Measurements from ENCODE around the gene COL16A1.

Gene COL16A1

DNA sequence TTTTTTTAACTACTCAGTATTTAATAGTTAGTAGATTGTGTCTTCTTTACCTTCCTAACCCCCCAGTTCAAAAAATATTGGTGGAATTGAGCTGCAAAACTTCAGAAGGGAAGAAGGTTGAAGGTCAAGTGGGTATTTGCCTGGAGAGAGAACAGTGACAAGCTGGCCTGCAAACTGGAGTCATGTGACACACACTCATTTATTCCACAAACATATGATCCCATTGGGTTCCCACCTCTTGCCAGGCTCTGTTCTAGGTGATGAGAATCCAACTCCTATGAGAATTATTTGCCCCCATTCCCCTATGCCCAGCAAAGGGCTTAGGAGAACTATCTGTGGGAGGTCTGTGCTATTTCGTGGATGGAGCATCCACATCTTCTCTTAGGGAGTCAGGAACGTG, 55.6 kb downstream of the COL16A1 start:
- no peaks in the 10 kb centered on the region for H3K27me3 Mint-ChIP-seq
- H3K9me3 Mint-ChIP-seq, result no peaks in the 10 kb centered on the region
- no peak overlapping the region for H3K4me3 Mint-ChIP-seq
- H3K27ac Mint-ChIP-seq, result no peak overlapping the region
- no peaks in the 10 kb centered on the region for H3K36me3 Mint-ChIP-seq (ENCODE audit: low read depth)
- peaks cover 23% of the 10 kb centered on the region for H3K4me1 Mint-ChIP-seq (ENCODE audit: low read depth)

DNA sequence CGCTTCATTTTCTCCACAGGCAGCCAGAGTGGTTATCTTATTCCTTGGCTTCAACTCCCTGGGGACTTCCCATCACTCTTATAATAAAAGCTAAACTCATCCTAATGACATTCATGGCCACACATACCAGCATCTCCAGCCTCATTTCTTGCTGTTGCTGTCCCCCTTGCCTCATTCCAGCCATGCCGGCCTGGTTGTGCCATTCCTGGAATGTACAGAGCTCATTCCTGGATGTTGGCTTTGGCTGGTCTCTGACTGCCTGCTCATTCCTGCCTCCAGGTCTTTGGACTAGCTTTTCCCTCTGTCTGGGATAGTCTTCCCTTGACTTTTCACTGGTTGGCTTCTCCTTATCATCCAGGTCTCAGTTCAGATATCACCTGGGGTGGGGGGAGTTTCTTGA, 56.7 kb downstream of the COL16A1 start:
- Mint-ChIP-seq H3K9me3 (no peaks in the 10 kb centered on the region), H3K27ac (no peak overlapping the region), H3K4me3 (no peak overlapping the region), H3K4me1 (ENCODE audit: low read depth) (peaks cover 23% of the 10 kb centered on the region), H3K27me3 (no peaks in the 10 kb centered on the region), H3K36me3 (ENCODE audit: low read depth) (no peaks in the 10 kb centered on the region)

DNA sequence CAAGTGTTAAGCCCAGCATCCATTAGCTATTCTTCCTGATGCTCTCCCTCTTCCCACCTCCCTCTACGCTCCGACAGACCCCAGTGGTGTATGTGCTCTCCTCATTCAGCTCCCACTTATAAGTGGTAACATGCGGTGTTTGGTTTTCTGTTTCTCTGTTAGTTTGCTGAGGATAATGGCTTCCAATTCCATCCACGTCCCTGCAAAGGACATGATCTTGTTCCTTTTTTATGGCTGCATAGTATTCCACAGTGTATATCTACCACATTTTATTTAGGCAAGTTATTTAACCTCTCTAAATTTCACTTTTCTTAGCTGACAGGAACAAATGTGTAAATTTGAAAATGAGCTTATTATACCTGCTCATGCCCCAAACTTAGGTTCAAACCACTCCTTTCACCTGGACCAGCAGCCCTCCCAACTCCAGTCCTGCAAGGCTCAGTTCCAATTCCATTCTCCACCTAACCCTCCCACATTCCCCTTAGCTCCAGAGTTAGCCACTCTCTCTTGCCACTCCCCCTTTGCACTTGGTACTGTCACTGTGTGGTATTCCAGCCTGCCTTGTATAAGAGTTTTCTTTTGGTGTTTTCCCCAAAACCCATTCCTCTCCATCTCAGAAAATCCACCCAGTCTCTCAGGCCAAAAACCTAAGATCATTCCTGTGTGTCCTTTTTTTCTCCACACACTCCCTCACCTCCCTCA, 57.4 kb downstream of the COL16A1 start:
- H3K27me3 Mint-ChIP-seq, result no peaks in the 10 kb centered on the region
- H3K4me1 Mint-ChIP-seq (ENCODE audit: low read depth), result peaks cover 23% of the 10 kb centered on the region
- H3K27ac Mint-ChIP-seq, result peak overlapping the region; percentile 27
- H3K4me3 Mint-ChIP-seq, result peak overlapping the region; percentile 97
- no peaks in the 10 kb centered on the region for H3K36me3 Mint-ChIP-seq (ENCODE audit: low read depth)
- no peaks in the 10 kb centered on the region for H3K9me3 Mint-ChIP-seq

DNA sequence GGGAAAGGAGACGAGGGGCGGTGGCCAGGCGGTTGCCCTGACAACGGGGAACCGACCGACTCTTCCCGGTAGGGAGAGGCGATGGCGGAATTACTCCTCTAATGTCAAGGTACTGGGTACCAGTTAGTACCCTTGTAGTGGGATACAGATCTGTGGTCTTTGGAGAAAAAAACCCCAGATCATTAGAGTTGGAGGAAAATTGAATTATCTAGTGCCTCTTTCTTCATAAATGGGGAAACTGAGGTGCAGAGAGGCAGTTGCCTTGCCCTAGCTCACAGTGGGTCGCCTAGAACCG, 58.6 kb downstream of the COL16A1 start:
- Mint-ChIP-seq H3K27ac (peak overlapping the region; percentile 99), H3K4me3 (peak overlapping the region; percentile 97), H3K27me3 (no peaks in the 10 kb centered on the region), H3K4me1 (ENCODE audit: low read depth) (peaks cover 23% of the 10 kb centered on the region), H3K36me3 (ENCODE audit: low read depth) (no peaks in the 10 kb centered on the region), H3K9me3 (no peaks in the 10 kb centered on the region)

DNA sequence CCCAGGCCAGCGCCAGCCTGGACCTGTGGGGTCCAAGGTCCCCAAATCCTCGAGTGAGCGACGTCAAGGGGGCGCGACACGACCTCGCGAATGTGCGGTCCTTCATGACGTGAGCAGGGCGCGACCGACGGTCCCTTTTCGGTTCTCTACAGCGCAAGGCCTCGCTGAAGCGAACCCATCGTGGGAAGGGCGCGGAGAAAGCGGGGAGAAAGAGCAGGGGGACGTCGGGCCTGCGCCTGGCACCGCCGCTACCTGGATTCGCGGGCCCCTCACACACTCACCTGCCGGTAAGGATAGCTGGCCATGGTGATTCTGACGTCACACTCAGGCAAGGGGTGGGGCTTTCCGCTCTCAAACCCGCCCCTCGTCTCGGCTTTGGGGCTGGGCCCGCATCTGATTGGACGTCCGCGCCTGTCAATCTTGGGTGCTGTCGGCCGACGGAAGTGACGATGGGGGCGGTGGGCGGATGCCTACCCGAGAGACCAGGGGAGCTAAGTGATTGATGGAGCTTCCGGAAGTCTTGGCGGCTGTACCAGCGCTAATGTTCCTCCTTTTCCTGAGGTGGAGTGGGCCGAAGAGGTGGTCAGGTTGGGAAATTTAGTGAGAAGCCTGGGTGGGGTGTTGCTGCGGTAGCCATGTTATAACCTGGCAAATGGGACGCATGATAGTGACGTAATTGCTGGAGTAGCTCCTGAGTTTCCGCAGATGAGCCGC, 59.1 kb downstream of the COL16A1 start, which contains the start of gene PEF1:
Gene PEF1 (minus strand): TSS at position 317 of the 714 bp plus-strand sequence. CDS start 12 bp downstream, at position 305.
- Mint-ChIP-seq H3K9me3 (no peaks in the 10 kb centered on the region), H3K27ac (peak within 1 kb of the TSS; percentile 99), H3K27me3 (no peaks in the 10 kb centered on the region), H3K36me3 (ENCODE audit: low read depth) (no peaks in the 10 kb centered on the region), H3K4me1 (ENCODE audit: low read depth) (peaks cover 23% of the 10 kb centered on the region), H3K4me3 (peak within 1 kb of the TSS; percentile 97)

DNA sequence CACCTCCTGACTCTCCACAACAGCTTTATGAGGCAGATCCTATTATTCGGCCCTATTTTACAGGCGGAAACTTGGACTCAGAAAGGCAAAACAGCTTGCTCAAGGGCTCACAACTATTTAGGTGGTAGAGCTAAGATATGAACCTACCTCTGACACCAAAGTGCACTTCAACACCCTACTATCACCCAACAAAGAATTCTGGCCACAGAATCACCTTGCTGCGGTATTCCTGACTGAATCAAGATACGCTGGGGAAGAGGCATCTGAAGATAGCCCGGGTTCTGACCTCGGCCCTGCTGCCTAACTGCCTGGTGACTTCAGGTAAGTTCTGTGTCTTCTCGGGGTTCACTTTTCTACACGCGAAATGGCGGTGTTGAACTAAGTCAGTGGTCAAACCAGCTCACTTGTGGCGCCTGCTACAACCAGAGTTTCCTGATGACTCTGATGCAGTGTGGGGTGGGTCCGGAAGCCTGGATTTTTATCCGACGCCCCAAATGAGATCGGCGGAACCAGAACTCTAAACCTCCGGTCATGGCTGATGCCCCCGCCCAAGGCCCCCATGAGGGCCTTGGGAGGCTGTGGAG, 59.7 kb downstream of the COL16A1 start:
- Mint-ChIP-seq H3K27ac (peak overlapping the region; percentile 99), H3K36me3 (ENCODE audit: low read depth) (no peaks in the 10 kb centered on the region), H3K27me3 (no peaks in the 10 kb centered on the region), H3K4me1 (ENCODE audit: low read depth) (peaks cover 23% of the 10 kb centered on the region), H3K9me3 (no peaks in the 10 kb centered on the region), H3K4me3 (peak overlapping the region; percentile 97)

DNA sequence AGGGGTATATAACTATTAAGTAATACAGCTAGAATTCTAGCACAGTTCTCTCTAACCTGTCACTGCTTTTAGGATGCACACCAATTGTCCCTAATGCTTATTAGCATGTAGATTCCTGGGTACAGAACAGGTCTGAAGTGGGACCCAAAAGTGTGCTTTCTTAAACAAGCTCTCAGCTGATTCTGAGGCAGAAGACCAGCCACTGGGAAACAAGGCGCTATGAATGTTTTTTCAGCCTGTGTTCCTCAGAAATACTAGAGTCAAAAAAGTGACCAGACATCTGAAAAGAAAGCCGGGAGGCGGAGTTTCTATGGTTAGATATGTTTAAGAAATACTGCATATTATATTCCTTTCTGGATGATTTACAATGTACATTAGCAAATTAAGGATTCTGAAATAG, 60.9 kb downstream of the COL16A1 start:
- Mint-ChIP-seq H3K4me3 (no peak overlapping the region), H3K27ac (no peak overlapping the region), H3K27me3 (no peaks in the 10 kb centered on the region), H3K4me1 (ENCODE audit: low read depth) (peaks cover 32% of the 10 kb centered on the region), H3K9me3 (no peaks in the 10 kb centered on the region), H3K36me3 (ENCODE audit: low read depth) (no peaks in the 10 kb centered on the region)

DNA sequence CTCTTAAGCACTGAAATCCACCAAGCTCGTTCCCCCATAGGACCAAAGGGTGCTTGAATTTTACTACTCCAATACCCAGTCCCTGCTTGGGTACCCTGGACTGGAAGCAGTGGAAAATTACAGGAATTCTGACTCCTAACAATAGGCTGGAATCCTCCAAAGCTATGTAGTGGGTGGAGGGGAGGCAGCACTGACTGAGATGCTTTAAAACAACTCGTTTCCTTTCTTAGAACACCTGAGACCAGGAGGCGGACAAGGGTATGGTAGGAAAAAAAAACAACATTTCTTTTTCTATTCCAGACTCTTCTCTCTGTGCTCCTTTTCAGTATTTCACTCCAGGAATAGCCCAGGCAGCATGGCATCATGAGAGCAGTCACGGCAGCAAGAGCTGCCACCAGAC, 61.5 kb downstream of the COL16A1 start:
- H3K4me1 Mint-ChIP-seq (ENCODE audit: low read depth), result peaks cover 38% of the 10 kb centered on the region
- H3K4me3 Mint-ChIP-seq, result no peak overlapping the region
- H3K27ac Mint-ChIP-seq, result no peak overlapping the region
- H3K9me3 Mint-ChIP-seq, result no peaks in the 10 kb centered on the region
- no peaks in the 10 kb centered on the region for H3K36me3 Mint-ChIP-seq (ENCODE audit: low read depth)
- no peaks in the 10 kb centered on the region for H3K27me3 Mint-ChIP-seq

DNA sequence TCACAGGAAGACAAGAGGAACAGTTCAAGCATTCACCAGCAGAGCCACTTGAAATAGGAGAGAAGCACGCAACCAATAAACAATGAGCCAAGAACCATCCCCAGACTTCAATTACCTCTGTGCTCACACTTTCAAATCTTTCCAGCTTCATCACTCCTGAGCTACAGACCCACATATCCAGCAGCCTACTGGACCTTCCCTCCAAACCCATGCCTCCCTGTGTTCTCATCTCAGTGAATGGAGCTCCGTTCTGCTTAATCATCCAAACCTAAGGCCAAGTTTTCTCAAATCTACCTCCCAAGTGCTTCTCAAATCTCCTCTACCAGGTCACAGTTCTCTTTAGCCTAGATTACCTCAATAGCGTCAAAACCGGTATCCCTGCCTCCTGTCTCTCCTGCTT, 62.9 kb downstream of the COL16A1 start:
- H3K4me1 Mint-ChIP-seq (ENCODE audit: low read depth), result peaks cover 44% of the 10 kb centered on the region
- no peaks in the 10 kb centered on the region for H3K27me3 Mint-ChIP-seq
- H3K36me3 Mint-ChIP-seq (ENCODE audit: low read depth), result peaks cover under 1% of the 10 kb centered on the region
- no peak overlapping the region for H3K27ac Mint-ChIP-seq
- no peak overlapping the region for H3K4me3 Mint-ChIP-seq
- no peaks in the 10 kb centered on the region for H3K9me3 Mint-ChIP-seq

DNA sequence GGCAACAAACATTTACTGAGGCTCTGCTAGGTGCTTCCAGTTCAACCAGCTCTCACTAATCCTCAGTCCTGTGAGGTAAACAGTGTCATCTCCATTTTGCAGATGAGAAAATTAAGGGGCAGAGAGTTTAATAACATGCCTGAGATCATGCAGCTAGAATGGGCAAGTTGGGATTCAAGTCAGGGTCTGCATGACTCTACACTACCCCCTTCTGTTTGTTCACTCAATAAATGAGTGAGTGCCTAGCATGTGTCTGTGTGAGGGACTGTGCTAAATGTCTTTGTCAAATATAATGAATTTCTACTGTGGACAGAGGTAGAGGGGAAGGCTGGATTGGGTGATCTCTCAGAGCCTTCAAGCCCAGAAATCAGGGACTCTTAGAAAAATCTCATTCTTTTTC, 63.6 kb downstream of the COL16A1 start:
- peaks cover 4% of the 10 kb centered on the region for H3K36me3 Mint-ChIP-seq (ENCODE audit: low read depth)

DNA sequence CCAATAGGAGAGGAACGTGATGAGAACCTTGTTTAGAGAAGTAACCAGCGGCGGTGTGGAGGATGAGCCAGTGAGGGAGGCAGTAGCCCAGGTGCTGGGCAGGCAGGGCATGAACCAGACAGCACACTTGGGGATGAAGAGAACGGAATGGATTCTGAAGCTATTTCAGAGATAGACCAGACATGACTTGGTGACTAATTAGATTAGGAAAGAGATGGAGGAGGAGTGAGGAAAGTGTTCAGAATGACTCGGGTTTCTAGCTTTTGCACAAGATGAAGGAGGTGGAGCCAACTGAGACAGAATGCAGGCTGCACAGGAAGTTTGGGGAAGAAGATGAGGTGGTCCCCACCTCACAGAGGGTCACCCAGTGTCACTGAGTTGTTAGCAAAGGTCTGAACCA, 64.3 kb downstream of the COL16A1 start:
- Mint-ChIP-seq H3K4me1 (ENCODE audit: low read depth) (peaks cover 32% of the 10 kb centered on the region), H3K27ac (no peak overlapping the region), H3K27me3 (no peaks in the 10 kb centered on the region), H3K4me3 (no peak overlapping the region), H3K9me3 (no peaks in the 10 kb centered on the region), H3K36me3 (ENCODE audit: low read depth) (peaks cover 4% of the 10 kb centered on the region)

More for the DNA sequence above, 63.6 kb downstream of the COL16A1 start:
- no peak overlapping the region for H3K27ac Mint-ChIP-seq
- no peaks in the 10 kb centered on the region for H3K27me3 Mint-ChIP-seq
- no peaks in the 10 kb centered on the region for H3K9me3 Mint-ChIP-seq
- peaks cover 37% of the 10 kb centered on the region for H3K4me1 Mint-ChIP-seq (ENCODE audit: low read depth)
- H3K4me3 Mint-ChIP-seq, result no peak overlapping the region

DNA sequence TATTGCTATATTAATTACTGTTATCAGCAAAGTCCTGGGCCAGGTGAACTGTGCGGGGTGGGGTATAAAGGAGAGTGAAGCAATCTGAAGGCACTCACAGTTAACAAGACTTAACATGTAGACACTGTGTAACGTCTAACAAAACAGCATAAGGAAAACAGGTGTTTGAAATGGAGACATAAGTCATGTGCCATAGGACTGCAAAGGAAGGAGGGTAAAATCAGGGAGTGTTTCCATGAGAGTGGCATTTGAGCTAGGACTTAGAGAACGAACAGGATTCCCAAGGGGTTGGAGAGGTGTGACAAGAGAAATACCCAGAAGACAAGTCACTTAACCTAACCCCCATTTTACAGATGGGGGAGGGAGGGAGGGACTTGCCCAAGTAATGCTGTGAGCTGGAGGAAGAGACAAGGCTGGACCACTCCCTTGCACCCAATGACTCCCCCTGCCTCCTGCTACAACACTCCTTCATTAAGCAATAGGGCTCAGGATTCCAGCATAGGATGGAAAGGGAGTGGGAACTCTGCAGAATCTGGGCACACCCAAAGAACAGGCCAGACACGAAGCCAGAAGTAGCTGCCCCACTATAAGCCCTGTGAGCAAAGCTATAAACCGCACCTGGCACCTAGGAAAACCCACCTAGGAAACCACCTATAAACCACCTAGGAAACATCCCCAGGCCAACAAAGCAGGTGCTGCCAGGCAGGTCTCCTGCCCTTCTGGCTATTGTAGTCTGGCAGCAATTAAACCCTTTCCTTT, 65.7 kb downstream of the COL16A1 start:
- Mint-ChIP-seq H3K27me3 (no peaks in the 10 kb centered on the region), H3K4me1 (ENCODE audit: low read depth) (peaks cover 25% of the 10 kb centered on the region), H3K27ac (no peak overlapping the region), H3K36me3 (ENCODE audit: low read depth) (peaks cover 4% of the 10 kb centered on the region), H3K4me3 (no peak overlapping the region), H3K9me3 (no peaks in the 10 kb centered on the region)

DNA sequence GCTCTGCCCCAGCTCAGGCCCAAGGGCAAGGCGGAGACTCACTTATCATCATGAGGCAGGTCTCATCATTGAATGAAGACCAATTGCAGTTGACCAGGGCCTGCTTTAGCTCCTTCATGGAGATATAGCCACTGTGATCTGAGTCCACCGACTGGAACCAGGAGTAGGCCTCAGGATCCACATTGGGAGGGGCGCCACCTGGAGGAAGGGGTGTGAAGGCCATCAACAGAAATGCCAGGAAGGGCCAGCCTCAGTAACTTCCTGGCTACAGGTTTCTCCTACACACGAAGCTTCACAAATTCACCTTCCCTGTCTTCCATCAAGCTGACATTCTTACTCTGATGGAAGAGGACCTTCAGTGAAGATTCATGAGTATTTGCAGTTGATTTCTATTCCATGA, 70.7 kb downstream of the COL16A1 start:
- H3K27me3 Mint-ChIP-seq, result no peaks in the 10 kb centered on the region
- H3K36me3 Mint-ChIP-seq (ENCODE audit: low read depth), result peaks cover 32% of the 10 kb centered on the region
- peaks cover 18% of the 10 kb centered on the region for H3K4me1 Mint-ChIP-seq (ENCODE audit: low read depth)
- no peak overlapping the region for H3K4me3 Mint-ChIP-seq
- no peaks in the 10 kb centered on the region for H3K9me3 Mint-ChIP-seq
- no peak overlapping the region for H3K27ac Mint-ChIP-seq

DNA sequence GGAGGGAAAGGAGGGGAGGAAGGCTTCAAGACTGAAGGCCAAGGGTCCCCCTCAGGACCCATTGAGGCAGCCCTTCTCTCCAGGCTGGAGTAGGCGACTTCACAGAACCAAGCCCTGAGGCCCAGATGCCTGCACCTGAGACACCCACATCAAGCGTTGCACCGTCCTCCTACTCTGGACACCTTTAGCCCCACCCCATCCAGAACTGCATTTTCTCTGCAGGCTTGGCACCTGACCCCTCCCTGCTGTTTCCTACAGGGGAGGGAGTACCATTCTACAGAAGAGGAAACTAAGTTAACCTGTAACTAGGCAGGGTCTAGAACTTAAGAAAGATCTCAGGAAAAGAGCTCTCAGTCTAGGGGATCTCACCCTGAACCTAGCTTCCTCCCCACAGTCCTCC, 71.2 kb downstream of the COL16A1 start:
- H3K4me1 Mint-ChIP-seq (ENCODE audit: low read depth), result peaks cover 13% of the 10 kb centered on the region
- H3K27ac Mint-ChIP-seq, result no peak overlapping the region
- no peaks in the 10 kb centered on the region for H3K9me3 Mint-ChIP-seq
- H3K36me3 Mint-ChIP-seq (ENCODE audit: low read depth), result peaks cover 32% of the 10 kb centered on the region
- no peak overlapping the region for H3K4me3 Mint-ChIP-seq
- H3K27me3 Mint-ChIP-seq, result no peaks in the 10 kb centered on the region
